ENCODE data around the gene MYO5C. TPM values are rescaled to one million over a fixed set of nuclear protein-coding genes. Genes with fewer than 3 reads are reported as not detected.

Gene MYO5C
- total and polyA plus RNA-seq, 2 of the 4 experiments (the other 2 are of a cell fraction) = under 0.01 to 0.03 TPM

- H2BK120ac ChIP-seq (ENCODE audit: low read depth, low read length) = no peak overlapping the region
- H3K4me1 ChIP-seq (ENCODE audit: control insufficient read depth, insufficient read depth, low read length) = no peaks in the 10 kb centered on the region; the same call in 1 of the 2 replicates
- ChIA-PET CTCF (no interaction called here), POLR2A (ENCODE audit: unreplicated experiment) (no interaction called here)
- H3K56ac ChIP-seq (ENCODE audit: extremely low read depth, insufficient read depth, low read length) = no peak overlapping the region
- H2AFZ ChIP-seq (replicated peaks; ENCODE audit: low read length, poor library complexity) = no peak overlapping the region
- no peak overlapping the region for H4K5ac ChIP-seq (ENCODE audit: low read depth, low read length)
- ATAC-seq (ENCODE audit: low read depth) (peak; percentile 57), DNase-seq (peak; percentile 50)
- no peak overlapping the region for H3K4me3 ChIP-seq (ENCODE audit: insufficient read depth, low read depth, low read length)
- no TSS peak for BruUV-seq (replicated peaks)
- no peak overlapping the region for H3K9ac ChIP-seq (ENCODE audit: low read depth, low read length)
- no peak for TF ChIP-seq SMC3 (IDR thresholded peaks at IDR 0.05; ENCODE audit: low read depth, low read length)
- TF ChIP-seq ELK1 (IDR thresholded peaks at IDR 0.05; ENCODE audit: borderline replicate concordance, low read depth, low read length) = no peak
- no peak for TF ChIP-seq RCOR1 (IDR thresholded peaks at IDR 0.05; ENCODE audit: insufficient replicate concordance, low read length)
- no peak for TF ChIP-seq NFE2L2 (IDR thresholded peaks at IDR 0.05; ENCODE audit: low read depth, low read length)
- no peak for TF ChIP-seq POLR2A (IDR thresholded peaks at IDR 0.05; ENCODE audit: low read depth, low read length)
- no peak for TF ChIP-seq CTCF (conservative IDR thresholded peaks at IDR 0.05; ENCODE audit: low read depth, low read length)
- TF ChIP-seq RAD21 (IDR thresholded peaks at IDR 0.05; ENCODE audit: low read length) = no peak
- no peak for TF ChIP-seq BHLHE40 (IDR thresholded peaks at IDR 0.05; ENCODE audit: low read depth, low read length)
- TF ChIP-seq USF2 (IDR thresholded peaks at IDR 0.05; ENCODE audit: low read depth, low read length) = no peak
- no peak for TF ChIP-seq MXI1 (IDR thresholded peaks at IDR 0.05; ENCODE audit: borderline replicate concordance, low read depth, low read length)
- no peak for TF ChIP-seq MAFK (IDR thresholded peaks at IDR 0.05; ENCODE audit: low read depth, low read length)
- TF ChIP-seq FOS (IDR thresholded peaks at IDR 0.05; ENCODE audit: low read depth, low read length) = no peak
- intact Hi-C loops (cut with micrococcal nuclease) (no loop called here), in situ Hi-C loops (cut with MboI; ENCODE audit: low sequenced_read_pairs) (no loop called here), dilution Hi-C loops (cut with HindIII; ENCODE audit: low sequenced_read_pairs, unreplicated experiment) (no loop called here)
- H3K9me1 ChIP-seq (ENCODE audit: insufficient read depth, low read length) = peaks cover 5% of the 10 kb centered on the region; the same call in 1 of the 2 replicates
- H3K18ac ChIP-seq (ENCODE audit: low read depth, low read length) = no peak overlapping the region
- no peaks in the 10 kb centered on the region for H3K9me3 ChIP-seq (ENCODE audit: control insufficient read depth, insufficient read depth, low read length)
- H2AK9ac ChIP-seq (replicated peaks; ENCODE audit: low read depth, low read length, poor library complexity) = no peak overlapping the region
- H4K91ac ChIP-seq (ENCODE audit: insufficient read depth, low read depth, low read length) = no peak overlapping the region
- no peak overlapping the region for H3K4ac ChIP-seq (ENCODE audit: low read depth, low read length)
- no peaks in the 10 kb centered on the region for H3K79me1 ChIP-seq (ENCODE audit: low read depth in 1 of 2, low read length in 2 of 2)
- no peak overlapping the region for H2BK15ac ChIP-seq (ENCODE audit: low read depth, low read length)
- H3K27ac ChIP-seq (ENCODE audit: insufficient read depth, low read length) = no peak overlapping the region
- no peak overlapping the region for H4K8ac ChIP-seq (ENCODE audit: low read depth in 2 of 2, low read length in 2 of 2)
- H2BK5ac ChIP-seq (ENCODE audit: low read depth, low read length, poor library complexity, severe bottlenecking) = no peak overlapping the region
- no peak overlapping the region for H3K23ac ChIP-seq (ENCODE audit: low read depth, low read length)
- no peak overlapping the region for H2AK5ac ChIP-seq (ENCODE audit: low read depth, low read length)
- no peaks in the 10 kb centered on the region for H4K20me1 ChIP-seq (ENCODE audit: insufficient read depth, low read length)
- no peak overlapping the region for H3K4me2 ChIP-seq (ENCODE audit: low read depth, low read length)
- H3K36me3 ChIP-seq (ENCODE audit: control insufficient read depth, insufficient read depth, low read length) = peaks cover 4% of the 10 kb centered on the region
- no peaks in the 10 kb centered on the region for H3K27me3 ChIP-seq (ENCODE audit: control insufficient read depth, insufficient read depth, low read length)
- no peak overlapping the region for H2BK20ac ChIP-seq (ENCODE audit: low read depth, low read length)
- H3K14ac ChIP-seq (replicated peaks; ENCODE audit: low read depth, low read length) = no peak overlapping the region
- WGBS, 2 experiments (ENCODE audit: extremely low coverage in 2 of 2, insufficient read length in 1 of 2) = no CpG with 5 or more reads among the region's 3 CpGs
Observed at GRCh38 chr15:52343831-52344230, 48.2 kb upstream of the MYO5C start.
